Loucy (cell line): ENCODE data around the gene ZNF93.

Source experiments
- EZH2phosphoT487 ChIP-seq: fragments of 200-600 bp; IDR thresholded peaks from 2 replicates; pipeline ENCODE4 v1.6.1; 2018; ENCODE audit warnings: antibody characterized with exemption, mild to moderate bottlenecking, moderate library complexity, borderline replicate concordance
- TF ChIP-seq, protein P1 (sequence below): fragments of 200-600 bp; sonication (generic); conservative IDR thresholded peaks from 2 replicates; pipeline ENCODE4 v1.5.1; 2014; ENCODE audit warnings: mild to moderate bottlenecking, antibody characterized with exemption, low read length

DNA sequence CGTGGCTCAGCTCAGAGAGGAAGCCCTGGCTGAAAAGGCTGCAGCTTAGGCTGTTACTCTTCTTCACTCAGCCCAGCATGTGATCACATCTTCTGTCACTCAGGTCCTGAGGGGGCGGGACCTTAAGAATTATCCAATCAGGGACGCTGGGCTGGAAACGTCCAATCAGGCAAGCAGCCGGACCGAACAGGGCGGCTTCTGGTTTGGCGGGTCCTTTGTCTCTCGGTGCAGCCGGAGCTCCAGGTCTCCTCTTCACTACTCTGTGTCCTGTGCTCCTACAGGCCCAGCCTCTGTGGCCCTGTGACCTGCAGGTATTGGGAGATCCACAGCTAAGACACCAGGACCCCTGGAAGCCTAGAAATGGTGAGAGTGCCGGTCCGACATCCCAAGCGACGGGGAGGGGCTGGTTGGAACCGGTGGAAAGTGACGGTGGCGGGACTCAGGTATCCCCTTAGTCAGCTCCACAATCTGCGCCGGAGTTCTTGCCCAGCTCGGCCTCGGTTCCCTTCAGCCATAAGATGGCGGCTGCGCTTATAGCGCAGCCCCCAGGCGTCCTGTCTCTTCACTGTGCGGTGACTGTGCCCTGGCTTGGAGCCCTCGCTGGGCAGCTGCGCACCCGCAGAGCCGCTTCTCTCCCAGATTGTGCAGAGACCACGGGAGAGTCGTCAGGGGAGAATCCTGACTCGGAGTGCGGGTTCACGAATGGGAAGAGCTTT is at the start of gene ZNF93:
- TF ChIP-seq, protein P1, sequence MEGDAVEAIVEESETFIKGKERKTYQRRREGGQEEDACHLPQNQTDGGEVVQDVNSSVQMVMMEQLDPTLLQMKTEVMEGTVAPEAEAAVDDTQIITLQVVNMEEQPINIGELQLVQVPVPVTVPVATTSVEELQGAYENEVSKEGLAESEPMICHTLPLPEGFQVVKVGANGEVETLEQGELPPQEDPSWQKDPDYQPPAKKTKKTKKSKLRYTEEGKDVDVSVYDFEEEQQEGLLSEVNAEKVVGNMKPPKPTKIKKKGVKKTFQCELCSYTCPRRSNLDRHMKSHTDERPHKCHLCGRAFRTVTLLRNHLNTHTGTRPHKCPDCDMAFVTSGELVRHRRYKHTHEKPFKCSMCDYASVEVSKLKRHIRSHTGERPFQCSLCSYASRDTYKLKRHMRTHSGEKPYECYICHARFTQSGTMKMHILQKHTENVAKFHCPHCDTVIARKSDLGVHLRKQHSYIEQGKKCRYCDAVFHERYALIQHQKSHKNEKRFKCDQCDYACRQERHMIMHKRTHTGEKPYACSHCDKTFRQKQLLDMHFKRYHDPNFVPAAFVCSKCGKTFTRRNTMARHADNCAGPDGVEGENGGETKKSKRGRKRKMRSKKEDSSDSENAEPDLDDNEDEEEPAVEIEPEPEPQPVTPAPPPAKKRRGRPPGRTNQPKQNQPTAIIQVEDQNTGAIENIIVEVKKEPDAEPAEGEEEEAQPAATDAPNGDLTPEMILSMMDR, result no peak
- TF ChIP-seq EZH2phosphoT487, result no peak
